HUES48 (cell line): ENCODE measurements around the gene SLK.

Experiments
- H3K27ac ChIP-seq: one replicate; pipeline ENCODE4 v1.7.0; 2013; ENCODE audit warnings: low read depth, low read length, inconsistent platforms
- H3K27me3 ChIP-seq: 2 replicates; pipeline ENCODE4 v1.6.1; 2013; ENCODE audit warnings: mild to moderate bottlenecking, low read length; ENCODE audit not compliant: control insufficient read depth, insufficient read depth
- H3K36me3 ChIP-seq: 2 replicates; pipeline ENCODE4 v1.6.1; 2013; ENCODE audit warnings: low read length; ENCODE audit not compliant: control insufficient read depth, insufficient read depth
- H3K4me1 ChIP-seq: 2 replicates; pipeline ENCODE4 v1.6.1; 2013; ENCODE audit warnings: mild to moderate bottlenecking, low read length; ENCODE audit not compliant: control insufficient read depth, insufficient read depth
- H3K4me3 ChIP-seq: 2 replicates; pipeline ENCODE4 v1.5.1; 2013; ENCODE audit warnings: mild to moderate bottlenecking, low read depth, low read length
- H3K9ac ChIP-seq: 2 replicates; pipeline ENCODE4 v1.6.1; 2013; ENCODE audit warnings: mild to moderate bottlenecking, low read depth, low read length, moderate library complexity
- H3K9me3 ChIP-seq: 2 replicates; pipeline ENCODE4 v1.6.1; 2013; ENCODE audit warnings: low read length; ENCODE audit not compliant: control insufficient read depth, insufficient read depth

The SLK gene

DNA sequence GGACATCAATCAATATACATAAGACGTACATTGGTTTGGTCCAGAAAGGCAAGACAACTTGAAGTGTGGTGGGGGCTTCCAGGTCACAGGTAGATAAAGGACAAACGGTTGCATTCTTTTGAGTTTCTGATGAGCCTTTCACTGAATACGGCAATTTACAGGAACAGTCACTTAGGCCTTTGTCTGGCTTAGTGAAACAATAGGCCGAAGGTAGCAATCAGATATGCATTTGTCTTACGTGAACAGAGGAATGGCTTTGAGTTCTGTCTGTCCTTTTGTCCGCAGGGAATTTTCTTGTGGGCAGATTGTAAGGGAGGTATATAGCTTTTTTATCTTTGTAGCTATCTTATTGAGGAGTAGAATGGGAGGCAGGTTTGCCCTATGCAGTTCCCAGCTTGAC is 38.2 kb upstream of the SLK start:
- H3K27me3 ChIP-seq = no peaks in the 10 kb centered on the region
- H3K27ac ChIP-seq = peak overlapping the region; percentile 22
- H3K4me3 ChIP-seq = no peak overlapping the region
- no peak overlapping the region for H3K9ac ChIP-seq
- no peaks in the 10 kb centered on the region for H3K36me3 ChIP-seq
- peaks cover 14% of the 10 kb centered on the region for H3K4me1 ChIP-seq
- no peaks in the 10 kb centered on the region for H3K9me3 ChIP-seq

DNA sequence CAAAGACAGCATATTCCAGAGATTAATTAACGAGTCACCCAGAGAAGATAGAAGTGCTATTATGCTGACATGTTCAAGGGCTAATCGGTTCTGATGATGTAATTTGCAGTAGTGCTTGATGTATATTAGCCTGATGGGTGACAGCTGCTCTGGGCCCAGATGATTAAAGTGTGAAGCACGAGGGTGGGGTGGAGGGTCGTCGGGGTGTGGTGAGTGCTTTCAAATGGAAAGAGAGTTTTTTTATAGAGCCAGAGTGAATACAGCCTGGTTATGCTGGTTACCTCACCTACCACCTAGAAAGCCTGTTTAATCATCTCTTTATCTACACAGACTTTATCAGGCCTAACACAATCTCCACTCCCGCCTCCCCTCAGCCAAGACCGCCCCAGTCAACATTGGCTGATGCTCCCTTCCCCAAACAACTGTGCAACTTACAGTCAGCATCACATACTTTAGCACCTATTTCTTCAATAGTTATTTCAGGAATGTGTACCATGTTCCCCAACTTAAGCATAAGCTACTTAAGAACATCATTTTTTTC is 37.5 kb upstream of the SLK start:
- no peaks in the 10 kb centered on the region for H3K36me3 ChIP-seq
- H3K9me3 ChIP-seq = no peaks in the 10 kb centered on the region
- H3K27me3 ChIP-seq = no peaks in the 10 kb centered on the region
- peaks cover 14% of the 10 kb centered on the region for H3K4me1 ChIP-seq
- H3K4me3 ChIP-seq = no peak overlapping the region
- H3K9ac ChIP-seq = no peak overlapping the region
- no peak overlapping the region for H3K27ac ChIP-seq

DNA sequence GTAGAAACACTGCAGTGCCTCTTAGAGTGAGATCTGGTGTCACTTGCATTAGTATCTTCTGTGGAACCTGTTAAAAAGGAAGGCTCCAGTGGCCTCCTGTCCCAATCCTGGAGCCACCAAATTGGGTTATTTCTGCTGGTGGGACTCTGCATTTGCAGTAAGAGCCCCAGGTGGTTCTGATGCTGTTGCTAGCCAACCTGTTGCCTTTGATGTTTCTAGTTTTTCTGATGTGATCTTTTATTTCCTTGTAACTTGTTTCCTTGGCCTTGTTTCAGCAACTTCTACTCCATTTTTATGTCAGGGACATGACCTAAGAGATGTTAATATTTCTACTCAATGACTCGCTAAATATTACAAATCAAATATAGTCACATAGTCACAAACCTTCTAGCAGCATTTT is 36.5 kb upstream of the SLK start:
- H3K4me3 ChIP-seq = no peak overlapping the region
- H3K36me3 ChIP-seq = no peaks in the 10 kb centered on the region
- peaks cover 14% of the 10 kb centered on the region for H3K4me1 ChIP-seq
- H3K9ac ChIP-seq = no peak overlapping the region
- H3K9me3 ChIP-seq = no peaks in the 10 kb centered on the region
- H3K27me3 ChIP-seq = no peaks in the 10 kb centered on the region
- H3K27ac ChIP-seq = no peak overlapping the region

DNA sequence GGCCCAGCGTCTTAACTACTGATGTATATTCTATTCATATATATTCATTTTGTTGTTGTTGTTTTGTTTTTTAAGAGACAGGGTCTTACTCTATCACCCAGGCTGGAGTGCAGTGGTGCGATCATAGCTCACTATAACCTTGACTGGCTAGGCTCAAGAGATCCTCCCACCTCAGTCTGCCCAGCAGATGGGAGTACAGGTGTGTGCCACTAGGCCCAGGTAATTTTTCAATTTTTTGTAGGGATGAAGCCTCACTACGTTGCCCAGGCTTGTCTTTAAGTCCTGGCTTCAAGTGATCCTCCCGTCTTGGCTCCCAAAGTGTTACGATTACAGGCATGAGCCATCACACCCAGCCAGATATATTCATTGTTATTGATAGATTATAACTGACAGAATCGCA is 36.1 kb upstream of the SLK start:
- H3K9ac ChIP-seq = no peak overlapping the region
- H3K9me3 ChIP-seq = no peaks in the 10 kb centered on the region
- no peaks in the 10 kb centered on the region for H3K36me3 ChIP-seq
- H3K27ac ChIP-seq = no peak overlapping the region
- peaks cover 14% of the 10 kb centered on the region for H3K4me1 ChIP-seq
- H3K27me3 ChIP-seq = no peaks in the 10 kb centered on the region
- no peak overlapping the region for H3K4me3 ChIP-seq

DNA sequence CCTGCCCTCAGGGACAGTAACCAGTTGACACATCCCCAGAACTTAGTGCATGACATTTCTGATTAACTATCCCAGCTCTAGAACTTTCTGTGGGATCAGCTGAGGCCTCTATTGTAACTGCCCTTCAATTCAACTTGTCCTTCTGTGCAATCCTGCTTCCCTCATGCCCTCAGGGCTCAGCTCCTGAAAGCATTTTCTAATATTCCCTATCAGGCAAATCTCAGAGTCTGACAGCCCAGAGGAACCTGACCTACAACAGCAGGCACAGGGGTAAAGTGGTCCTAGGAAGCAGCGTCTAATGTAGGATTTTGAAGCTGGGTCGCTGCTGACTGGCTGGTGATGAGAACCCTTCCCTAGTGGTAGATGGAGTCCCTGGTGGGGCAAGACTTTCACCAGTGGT is 35.3 kb upstream of the SLK start:
- Histone ChIP-seq H3K27ac (no peak overlapping the region), H3K27me3 (no peaks in the 10 kb centered on the region), H3K9ac (no peak overlapping the region), H3K36me3 (no peaks in the 10 kb centered on the region), H3K4me1 (peaks cover 14% of the 10 kb centered on the region), H3K4me3 (no peak overlapping the region), H3K9me3 (no peaks in the 10 kb centered on the region)

DNA sequence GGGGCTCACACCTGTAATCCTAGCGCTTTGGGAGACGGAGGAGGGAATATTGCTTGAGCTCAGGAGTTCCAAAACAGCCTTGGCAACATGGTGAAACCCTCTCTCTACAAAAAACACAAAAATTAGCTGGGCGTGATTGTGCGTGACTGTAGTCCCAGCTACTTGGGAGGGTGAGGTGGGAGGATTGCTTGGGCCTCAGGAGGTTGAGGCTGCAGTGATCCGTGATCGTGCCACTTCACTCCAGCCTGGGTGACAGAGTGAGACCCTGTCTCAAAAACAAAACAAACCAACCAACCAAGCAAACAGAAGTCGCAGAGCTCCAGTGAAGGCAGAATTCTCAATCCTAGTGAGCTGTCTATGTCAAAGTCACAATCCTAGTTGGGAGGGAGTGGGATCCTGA is 34.7 kb upstream of the SLK start:
- Histone ChIP-seq H3K4me1 (peaks cover 14% of the 10 kb centered on the region), H3K27ac (no peak overlapping the region), H3K4me3 (no peak overlapping the region), H3K36me3 (no peaks in the 10 kb centered on the region), H3K27me3 (no peaks in the 10 kb centered on the region), H3K9ac (no peak overlapping the region), H3K9me3 (no peaks in the 10 kb centered on the region)

DNA sequence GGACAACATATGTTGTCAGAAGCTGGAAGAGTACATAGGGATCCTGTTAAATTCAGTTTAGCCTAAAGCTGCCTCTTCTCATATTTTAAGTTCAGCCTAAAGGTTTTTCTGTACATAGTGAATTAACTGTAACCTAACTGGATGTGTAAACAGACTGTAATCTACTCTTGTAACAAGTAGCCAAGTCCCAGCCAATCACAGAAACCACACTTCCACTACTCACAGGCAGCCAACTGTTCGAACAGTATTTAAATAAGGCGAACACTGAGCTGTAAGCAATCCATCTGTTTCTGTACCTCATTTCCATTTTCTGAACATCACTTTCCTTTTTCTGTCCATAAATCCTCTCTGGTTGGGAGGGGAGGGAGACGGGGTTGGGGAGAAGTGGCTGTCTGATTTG is 34.0 kb upstream of the SLK start:
- no peaks in the 10 kb centered on the region for H3K9me3 ChIP-seq
- no peaks in the 10 kb centered on the region for H3K36me3 ChIP-seq
- H3K4me3 ChIP-seq = no peak overlapping the region
- H3K27ac ChIP-seq = no peak overlapping the region
- H3K27me3 ChIP-seq = no peaks in the 10 kb centered on the region
- no peak overlapping the region for H3K9ac ChIP-seq
- H3K4me1 ChIP-seq = peaks cover 14% of the 10 kb centered on the region

DNA sequence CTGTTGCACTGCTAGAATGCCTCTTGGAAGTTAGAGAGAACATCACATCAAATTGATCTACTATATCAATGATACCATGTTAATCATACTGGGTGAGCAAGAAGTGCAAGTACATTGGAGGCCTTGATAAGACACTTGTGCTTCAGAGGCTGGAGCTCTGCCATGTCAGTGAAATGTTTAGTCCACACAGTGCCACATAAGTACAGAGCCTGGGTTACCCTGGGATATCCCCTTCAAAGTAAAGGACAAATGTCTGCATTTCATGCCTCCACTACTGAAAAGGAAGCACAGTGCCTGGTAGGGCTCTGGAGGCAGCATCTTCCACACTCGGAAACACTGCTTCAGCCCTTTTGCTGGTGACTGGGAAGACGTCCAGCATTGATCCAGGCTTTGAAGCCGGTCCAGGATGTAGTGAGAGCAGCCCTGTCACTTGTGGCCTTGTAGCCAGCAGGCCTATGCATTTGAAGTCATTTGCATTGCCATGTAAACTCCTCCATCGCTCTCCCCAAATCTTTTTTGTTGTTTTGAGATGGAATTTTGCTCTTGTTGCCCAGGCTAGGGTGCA is 33.3 kb upstream of the SLK start:
- Histone ChIP-seq H3K27ac (no peak overlapping the region), H3K4me1 (peaks cover 12% of the 10 kb centered on the region), H3K36me3 (no peaks in the 10 kb centered on the region), H3K9me3 (no peaks in the 10 kb centered on the region), H3K4me3 (no peak overlapping the region), H3K27me3 (no peaks in the 10 kb centered on the region), H3K9ac (no peak overlapping the region)

DNA sequence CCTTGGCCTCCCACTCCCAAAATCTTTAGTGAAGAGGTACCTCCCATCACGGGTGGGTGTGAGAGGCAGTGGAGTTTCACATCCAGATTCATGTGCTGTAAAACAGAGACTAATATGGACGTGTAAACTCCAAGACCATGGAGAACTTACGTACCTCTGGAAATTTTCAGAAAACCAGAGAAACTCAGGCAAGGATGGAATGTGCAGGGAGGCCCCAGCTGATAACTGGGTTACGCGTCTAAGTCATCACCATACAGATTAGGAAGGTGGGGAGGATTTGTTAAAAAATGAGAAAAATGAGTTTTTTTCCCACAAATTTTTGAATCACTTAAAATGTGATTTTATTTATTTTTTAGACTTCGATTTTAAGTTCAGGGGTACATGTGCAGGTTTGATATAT is 32.6 kb upstream of the SLK start:
- Histone ChIP-seq H3K9ac (no peak overlapping the region), H3K9me3 (no peaks in the 10 kb centered on the region), H3K27ac (no peak overlapping the region), H3K27me3 (no peaks in the 10 kb centered on the region), H3K36me3 (no peaks in the 10 kb centered on the region), H3K4me3 (no peak overlapping the region), H3K4me1 (peaks cover 6% of the 10 kb centered on the region; the same call in 1 of the 2 replicates)

DNA sequence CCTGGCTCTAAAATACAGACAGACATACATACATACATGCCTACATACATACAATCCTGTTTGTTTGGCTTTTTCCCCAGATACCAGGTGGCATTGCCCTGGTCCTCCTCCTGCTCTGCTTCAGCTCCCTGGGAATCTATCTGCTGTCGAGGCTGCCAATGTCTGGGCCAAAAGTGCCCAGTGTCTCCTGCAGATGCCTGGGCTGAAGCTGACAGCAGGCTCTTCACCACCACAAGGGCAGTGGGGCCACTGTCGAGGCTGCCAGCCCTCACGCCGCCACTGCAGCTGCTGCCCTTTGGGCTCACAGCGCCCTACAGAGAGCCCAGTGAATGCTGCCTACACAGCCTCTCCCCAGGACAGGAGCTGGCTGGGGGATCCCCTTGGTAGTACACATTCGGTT is 30.9 kb upstream of the SLK start:
- Histone ChIP-seq H3K9ac (no peak overlapping the region), H3K27me3 (no peaks in the 10 kb centered on the region), H3K4me3 (no peak overlapping the region), H3K9me3 (no peaks in the 10 kb centered on the region), H3K27ac (no peak overlapping the region), H3K36me3 (no peaks in the 10 kb centered on the region), H3K4me1 (no peaks in the 10 kb centered on the region)

DNA sequence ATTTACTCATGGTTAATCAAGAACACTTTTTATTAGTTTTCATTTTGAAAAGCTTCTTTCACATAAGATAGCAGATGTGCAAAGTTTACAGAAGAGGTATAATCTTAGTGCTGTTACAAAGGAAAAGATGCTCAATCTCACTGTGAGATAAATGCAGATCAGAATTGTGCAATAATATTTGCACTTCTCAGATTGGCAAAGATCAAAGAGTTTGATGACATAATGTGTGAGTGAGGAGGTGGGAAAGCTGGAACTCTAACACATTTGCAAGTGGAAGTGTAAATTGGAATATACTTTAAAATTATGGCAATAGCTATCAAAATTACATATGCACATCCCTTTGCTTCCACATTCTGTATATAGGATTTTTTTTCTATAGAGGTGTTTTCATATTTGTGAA is 27.4 kb upstream of the SLK start:
- no peak overlapping the region for H3K9ac ChIP-seq
- no peaks in the 10 kb centered on the region for H3K27me3 ChIP-seq
- H3K9me3 ChIP-seq = no peaks in the 10 kb centered on the region
- no peaks in the 10 kb centered on the region for H3K4me1 ChIP-seq
- no peaks in the 10 kb centered on the region for H3K36me3 ChIP-seq
- no peak overlapping the region for H3K27ac ChIP-seq
- no peak overlapping the region for H3K4me3 ChIP-seq

DNA sequence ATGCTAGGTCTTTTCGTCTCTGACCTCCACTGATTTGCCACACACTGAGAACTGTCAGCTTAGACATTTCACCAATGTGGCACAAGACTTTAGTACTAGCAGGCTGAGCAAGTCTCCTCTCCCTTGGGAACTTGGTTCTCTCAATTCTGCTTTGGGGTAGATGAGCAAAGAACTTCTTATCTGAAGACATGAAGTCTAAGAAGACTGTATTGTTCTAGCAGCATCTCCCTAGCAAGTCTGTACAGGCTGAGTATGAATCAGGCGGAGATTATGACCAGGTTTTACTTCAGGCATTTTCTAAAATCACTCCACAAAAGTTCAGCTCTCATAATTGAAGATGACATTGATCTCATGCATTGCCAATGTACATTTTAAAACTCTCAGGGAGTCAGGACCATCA is 25.1 kb upstream of the SLK start:
- no peak overlapping the region for H3K4me3 ChIP-seq
- H3K27ac ChIP-seq = no peak overlapping the region
- H3K9me3 ChIP-seq = no peaks in the 10 kb centered on the region
- H3K27me3 ChIP-seq = no peaks in the 10 kb centered on the region
- H3K4me1 ChIP-seq = no peaks in the 10 kb centered on the region
- H3K9ac ChIP-seq = no peak overlapping the region
- H3K36me3 ChIP-seq = no peaks in the 10 kb centered on the region
